RWPE1 (cell line): ENCODE data around the gene SCART1.

Experiments
- CTCF ChIA-PET: fragments of 350-600 bp; sonication (Branson Sonifier 250); formaldehyde crosslinking; extraction: SDS; loops from one replicate; lab custom pipeline; 2021; lab: Yijun Ruan, JAX
- POLR2A ChIA-PET: fragments of 400-600 bp; formaldehyde crosslinking; extraction: SDS; loops from one replicate; lab custom pipeline; 2020; ENCODE audit warnings: antibody characterized with exemption; ENCODE audit not compliant: low non-redundant PET; lab: Yijun Ruan, JAX
- DNase-seq: peaks from one replicate; pipeline ENCODE4 v3.0.0; 2012; ENCODE audit warnings: low spot score
- H3K27ac ChIP-seq: fragments of 450-650 bp; 2 replicates; pipeline ENCODE4 v1.5.1; 2017
- CTCF ChIP-seq: fragments of 450-650 bp; conservative IDR thresholded peaks from 2 replicates; pipeline ENCODE4 v1.5.1; 2017; ENCODE audit warnings: low read depth, mild to moderate bottlenecking

SCART1 gene

GRCh38 chr10:133442967-133443924 is 10.5 kb upstream of the SCART1 start:
- TF ChIP-seq CTCF: no peak
- no peak overlapping the region for H3K27ac ChIP-seq
- ChIA-PET POLR2A (no interaction called here), CTCF (no interaction called here)
- DNase-seq: no peak

- ChIA-PET POLR2A (no interaction called here), CTCF (interaction anchor here (0.7 kb wide), 1 partner anchor 113 kb away, joined by 3 read pairs; no protein-coding TSS in a partner anchor)
- TF ChIP-seq CTCF: no peak
- DNase-seq: no peak
- no peak overlapping the region for H3K27ac ChIP-seq
Observed at GRCh38 chr10:133444342-133445267, 9.1 kb upstream of the SCART1 start.

- ChIA-PET CTCF (interaction anchor here (0.7 kb wide), 1 partner anchor 114 kb away, joined by 3 read pairs; no protein-coding TSS in a partner anchor), POLR2A (no interaction called here)
- TF ChIP-seq CTCF: no peak
- DNase-seq: no peak
- no peak overlapping the region for H3K27ac ChIP-seq
Observed at GRCh38 chr10:133445268-133445732, 8.4 kb upstream of the SCART1 start.

GRCh38 chr10:133445751-133446708 is 7.7 kb upstream of the SCART1 start:
- CTCF ChIA-PET: interaction anchor here (0.7 kb wide), 1 partner anchor 114 kb away, joined by 3 read pairs; no protein-coding TSS in a partner anchor
- TF ChIP-seq CTCF: no peak
- DNase-seq: no peak
- POLR2A ChIA-PET: no interaction called here
- no peak overlapping the region for H3K27ac ChIP-seq

- ChIA-PET CTCF (no interaction called here), POLR2A (no interaction called here)
- no peak for DNase-seq
- H3K27ac ChIP-seq: no peak overlapping the region
- no peak for TF ChIP-seq CTCF
Observed at GRCh38 chr10:133446979-133447378, 6.8 kb upstream of the SCART1 start.
